Thoracic aorta (tissue), 2 donors: ENCODE measurements around the gene CNTNAP2. TPM values are rescaled to one million over a fixed set of nuclear protein-coding genes. Genes with fewer than 3 reads are reported as not detected.

Experiments used
- ATAC-seq: fragments of 150-250 bp; one replicate; pipeline ENCODE4 v1.8.0; 2017; ENCODE audit warnings: low read depth; ENCODE audit not compliant: insufficient number of reproducible peaks, low FRiP score
- DNase-seq: peaks from one replicate; pipeline ENCODE4 v3.0.0-alpha.2; 2020; ENCODE audit warnings: low spot score
- H3K27ac ChIP-seq, 2 donors: fragments of 200-600 bp; sonication (generic); 1 replicate in 1 of 2; 2 replicates in 1 of 2; pipeline ENCODE4 v1.5.1; 2016; ENCODE audit warnings: mild to moderate bottlenecking in 2 of 2, moderate library complexity in 2 of 2
- H3K27me3 ChIP-seq: fragments of 200-600 bp; sonication (generic); replicated peaks from 2 replicates; pipeline ENCODE4 v1.6.0; 2016; ENCODE audit warnings: mild to moderate bottlenecking; ENCODE audit not compliant: insufficient read depth
- H3K36me3 ChIP-seq: fragments of 200-600 bp; sonication (generic); one replicate; pipeline ENCODE4 v1.5.1; 2016
- H3K4me1 ChIP-seq, 2 donors: fragments of 200-600 bp; sonication (generic); 1 replicate in 1 of 2; 2 replicates in 1 of 2; pipeline versions ENCODE4 v1.5.1 to v1.6.0; 2016; ENCODE audit warnings: low read depth in 2 of 2, mild to moderate bottlenecking in 1 of 2; ENCODE audit not compliant: control insufficient read depth in 1 of 2
- H3K4me3 ChIP-seq: fragments of 200-600 bp; sonication (generic); 2 replicates; pipeline ENCODE4 v1.5.1; 2016; ENCODE audit warnings: mild to moderate bottlenecking
- H3K9me3 ChIP-seq: fragments of 200-600 bp; sonication (generic); 2 replicates; pipeline ENCODE4 v1.5.1; 2016
- CTCF ChIP-seq: fragments of 200-600 bp; sonication (generic); IDR thresholded peaks from one replicate; pipeline ENCODE4 v1.5.1; 2019; ENCODE audit warnings: antibody characterized with exemption
- total RNA-seq, 2 donors: library from RNA; depleted of rRNA; stranded (reverse); fragments of >200 nt; gene quantifications; one replicate each; pipeline versions ENCODE4 v1.1.0 to v1.2.3, GENCODE V29; 2016

The CNTNAP2 gene
- total RNA-seq, 2 donors from 2014 or later: not detected

GRCh38 chr7:148191391-148192065 is 2074.9 kb downstream of the CNTNAP2 start:
- no peaks in the 10 kb centered on the region for H3K9me3 ChIP-seq
- H3K36me3 ChIP-seq: no peaks in the 10 kb centered on the region
- no peak for TF ChIP-seq CTCF
- ATAC-seq: no peak
- H3K4me3 ChIP-seq: no peak overlapping the region
- H3K27ac ChIP-seq: no peak overlapping the region
- H3K27me3 ChIP-seq: no peaks in the 10 kb centered on the region
- no peaks in the 10 kb centered on the region for H3K4me1 ChIP-seq
- DNase-seq: no peak

- Histone ChIP-seq H3K4me3 (no peak overlapping the region), H3K4me1 (no peaks in the 10 kb centered on the region), H3K36me3 (no peaks in the 10 kb centered on the region), H3K27ac (no peak overlapping the region), H3K9me3 (no peaks in the 10 kb centered on the region), H3K27me3 (no peaks in the 10 kb centered on the region)
- TF ChIP-seq CTCF: no peak
- DNase-seq: no peak
- no peak for ATAC-seq
Measured at GRCh38 chr7:148192491-148192890, 2075.9 kb downstream of the CNTNAP2 start.

- H3K4me3 ChIP-seq: no peak overlapping the region
- no peak overlapping the region for H3K27ac ChIP-seq
- DNase-seq (no peak), ATAC-seq (no peak)
- no peaks in the 10 kb centered on the region for H3K9me3 ChIP-seq
- H3K27me3 ChIP-seq: no peaks in the 10 kb centered on the region
- H3K36me3 ChIP-seq: no peaks in the 10 kb centered on the region
- H3K4me1 ChIP-seq: no peaks in the 10 kb centered on the region
- no peak for TF ChIP-seq CTCF
Measured at GRCh38 chr7:148201992-148202391, 2085.4 kb downstream of the CNTNAP2 start.

- Histone ChIP-seq H3K4me3 (no peak overlapping the region), H3K27ac (no peak overlapping the region), H3K36me3 (no peaks in the 10 kb centered on the region), H3K4me1 (no peaks in the 10 kb centered on the region), H3K9me3 (no peaks in the 10 kb centered on the region), H3K27me3 (no peaks in the 10 kb centered on the region)
- no peak for ATAC-seq
- DNase-seq: no peak
- no peak for TF ChIP-seq CTCF
Measured at GRCh38 chr7:148204639-148205304, 2088.2 kb downstream of the CNTNAP2 start.

- no peak overlapping the region for H3K4me3 ChIP-seq
- peaks cover 4 to 6% of the 10 kb centered on the region in 2 donors for H3K4me1 ChIP-seq
- H3K9me3 ChIP-seq: no peaks in the 10 kb centered on the region
- DNase-seq (no peak), ATAC-seq (no peak)
- H3K36me3 ChIP-seq: no peaks in the 10 kb centered on the region
- no peaks in the 10 kb centered on the region for H3K27me3 ChIP-seq
- TF ChIP-seq CTCF: no peak
- H3K27ac ChIP-seq: no peak overlapping the region
Measured at GRCh38 chr7:148209643-148210190, 2093.1 kb downstream of the CNTNAP2 start.
